Gastrocnemius medialis (tissue), 4 donors: Measurements from ENCODE around the gene ALDH4A1. TPM values are rescaled to one million over a fixed set of nuclear protein-coding genes. Genes with fewer than 3 reads are reported as not detected.

Source experiments
- ATAC-seq, 2 donors: fragments of 150-250 bp; one replicate each; pipeline ENCODE4 v1.9.1; 2016
- DNase-seq, 2 donors: peaks; one replicate each; pipeline ENCODE4 v3.0.0-alpha.2; 2019
- H3K27ac ChIP-seq, 4 donors: fragments of 200-600 bp; sonication (generic); 1 replicate in 1 of 4; 2 replicates in 3 of 4; pipeline ENCODE4 v1.5.1; 2016 to 2018; ENCODE audit warnings: mild to moderate bottlenecking in 2 of 4, moderate library complexity in 1 of 4
- H3K27me3 ChIP-seq, 3 donors: fragments of 200-600 bp; sonication (generic) in 2 of 3; 1 replicate in 1 of 3; 2 replicates in 2 of 3; pipeline versions ENCODE4 v1.5.1 to v1.6.0; 2016 to 2019; ENCODE audit warnings: mild to moderate bottlenecking in 1 of 3, moderate library complexity in 1 of 3
- H3K36me3 ChIP-seq, 2 donors: fragments of 200-600 bp; sonication (generic) in 1 of 2; one replicate each; pipeline ENCODE4 v1.5.1; 2017 to 2018
- H3K4me1 ChIP-seq, 2 donors: fragments of 200-600 bp; sonication (generic) in 1 of 2; one replicate each; pipeline ENCODE4 v1.5.1; 2016 to 2017; ENCODE audit warnings: mild to moderate bottlenecking in 2 of 2
- H3K4me3 ChIP-seq, 4 donors: fragments of 200-600 bp; sonication (generic) in 3 of 4; 1 replicate in 1 of 4; 2 replicates in 3 of 4; pipeline ENCODE4 v1.5.1; 2016 to 2019; ENCODE audit warnings: mild to moderate bottlenecking in 2 of 4
- H3K9me3 ChIP-seq, 3 donors: fragments of 200-600 bp; sonication (generic) in 2 of 3; 1 replicate in 1 of 3; 2 replicates in 2 of 3; pipeline ENCODE4 v1.5.1; 2016 to 2019
- CTCF ChIP-seq, 5 experiments: fragments of 450-650 bp in 3 of 5; fragments of 200-600 bp in 2 of 5; sonication (generic) in 2 of 5; IDR thresholded peaks in 4 of 5; conservative IDR thresholded peaks in 1 of 5; 1 replicate in 4 of 5; 2 replicates in 1 of 5; pipeline ENCODE4 v1.5.1; 2016 to 2019; ENCODE audit warnings: antibody characterized with exemption in 5 of 5, mild to moderate bottlenecking in 3 of 5, moderate library complexity in 3 of 5
- POLR2A ChIP-seq, 2 donors: fragments of 450-650 bp; IDR thresholded peaks; one replicate each; pipeline ENCODE4 v1.6.1; 2017; ENCODE audit warnings: antibody characterized with exemption in 2 of 2, mild to moderate bottlenecking in 2 of 2, moderate library complexity in 2 of 2
- in situ Hi-C, 4 donors: fragments of 200-750 bp; cut with MboI; loops; one replicate each; pipeline versions ENCODE4 v1.15.0 to v1.8.0; 2017; ENCODE audit warnings: low sequenced_read_pairs in 4 of 4
- intact Hi-C: fragments of 100-400 bp; cut with DNase I; formaldehyde crosslinking; loops from one replicate; pipeline ENCODE4 v1.15.1; 2023; ENCODE audit warnings: low total_unique reads
- total RNA-seq, 4 donors: library from RNA; depleted of rRNA; stranded (reverse); fragments of >200 nt; gene quantifications; one replicate each; pipeline versions ENCODE4 v1.1.0 to v1.2.3, GENCODE V29; 2016

Gene ALDH4A1
- total RNA-seq, 4 donors from 2014 or later: 22.8 to 35.3 (median 31.4) TPM

GRCh38 chr1:18939398-18940302, 37.3 kb upstream of the ALDH4A1 start:
- in situ Hi-C loops: no loop called here
- H3K27ac ChIP-seq: no peak overlapping the region
- H3K4me1 ChIP-seq: peaks cover 28 to 39% of the 10 kb centered on the region in 2 donors
- intact Hi-C loops: no loop called here
- no peak for TF ChIP-seq POLR2A (IDR thresholded peaks at IDR 0.05)
- no peak for TF ChIP-seq CTCF (IDR thresholded peaks at IDR 0.05 in 4 of 5, conservative IDR thresholded peaks at IDR 0.05 in 1 of 5)
- DNase-seq (no peak), ATAC-seq (no peak)
- H3K27me3 ChIP-seq: no peaks in the 10 kb centered on the region
- no peaks in the 10 kb centered on the region for H3K9me3 ChIP-seq
- no peaks in the 10 kb centered on the region for H3K36me3 ChIP-seq
- no peak overlapping the region for H3K4me3 ChIP-seq

GRCh38 chr1:18938707-18939070, 36.3 kb upstream of the ALDH4A1 start:
- no peaks in the 10 kb centered on the region for H3K36me3 ChIP-seq
- H3K4me1 ChIP-seq: peaks cover 22 to 34% of the 10 kb centered on the region in 2 donors
- TF ChIP-seq POLR2A (IDR thresholded peaks at IDR 0.05) (no peak), CTCF (IDR thresholded peaks at IDR 0.05 in 4 of 5, conservative IDR thresholded peaks at IDR 0.05 in 1 of 5) (no peak)
- H3K4me3 ChIP-seq: no peak overlapping the region
- ATAC-seq (no peak), DNase-seq (no peak)
- intact Hi-C loops: no loop called here
- no peaks in the 10 kb centered on the region for H3K9me3 ChIP-seq
- H3K27ac ChIP-seq: no peak overlapping the region
- in situ Hi-C loops: no loop called here
- H3K27me3 ChIP-seq: no peaks in the 10 kb centered on the region

- in situ Hi-C loops: no loop called here
- no peaks in the 10 kb centered on the region for H3K9me3 ChIP-seq
- no peak overlapping the region for H3K27ac ChIP-seq
- peaks cover 22 to 33% of the 10 kb centered on the region in 2 donors for H3K4me1 ChIP-seq
- no peaks in the 10 kb centered on the region for H3K36me3 ChIP-seq
- DNase-seq (no peak), ATAC-seq (no peak)
- H3K27me3 ChIP-seq: no peaks in the 10 kb centered on the region
- intact Hi-C loops: no loop called here
- no peak for TF ChIP-seq CTCF (IDR thresholded peaks at IDR 0.05 in 4 of 5, conservative IDR thresholded peaks at IDR 0.05 in 1 of 5)
- TF ChIP-seq POLR2A (IDR thresholded peaks at IDR 0.05): no peak
- no peak overlapping the region for H3K4me3 ChIP-seq
These were observed 35.8 kb upstream of the ALDH4A1 start for GRCh38 chr1:18938008-18938706.

- H3K4me1 ChIP-seq: peaks cover 22 to 33% of the 10 kb centered on the region in 2 donors
- H3K36me3 ChIP-seq: no peaks in the 10 kb centered on the region
- no peaks in the 10 kb centered on the region for H3K9me3 ChIP-seq
- H3K27me3 ChIP-seq: no peaks in the 10 kb centered on the region
- intact Hi-C loops: no loop called here
- no peak for DNase-seq
- no peak for ATAC-seq
- TF ChIP-seq POLR2A (IDR thresholded peaks at IDR 0.05): no peak
- no peak overlapping the region for H3K27ac ChIP-seq
- in situ Hi-C loops: no loop called here
- H3K4me3 ChIP-seq: no peak overlapping the region
These were observed 35.2 kb upstream of the ALDH4A1 start for GRCh38 chr1:18937539-18937938.

GRCh38 chr1:18936814-18937481, 34.6 kb upstream of the ALDH4A1 start:
- Histone ChIP-seq H3K9me3 (no peaks in the 10 kb centered on the region), H3K36me3 (no peaks in the 10 kb centered on the region), H3K27ac (no peak overlapping the region), H3K4me3 (no peak overlapping the region), H3K4me1 (peaks cover 22 to 28% of the 10 kb centered on the region in 2 donors), H3K27me3 (no peaks in the 10 kb centered on the region)
- in situ Hi-C loops: no loop called here
- ATAC-seq (no peak), DNase-seq (no peak)
- TF ChIP-seq CTCF (IDR thresholded peaks at IDR 0.05 in 4 of 5, conservative IDR thresholded peaks at IDR 0.05 in 1 of 5) (no peak), POLR2A (IDR thresholded peaks at IDR 0.05) (no peak)
- intact Hi-C loops: no loop called here
